Loucy (cell line): ENCODE measurements around the gene SERPINB11.

Experiments
- H2AFZ ChIP-seq: fragments of 200-600 bp; sonication (generic); 2 replicates; pipeline ENCODE4 v1.6.0; 2016; ENCODE audit warnings: antibody characterized with exemption, mild to moderate bottlenecking, low read length, moderate library complexity
- H3F3A ChIP-seq: fragments of 200-600 bp; 2 replicates; pipeline ENCODE4 v1.6.0; 2016; ENCODE audit warnings: antibody characterized with exemption, low read depth, mild to moderate bottlenecking
- H3K27me3 ChIP-seq: fragments of 200-600 bp; sonication (generic); 2 replicates; pipeline ENCODE4 v1.6.1; 2014; ENCODE audit warnings: low read length, mild to moderate bottlenecking; ENCODE audit not compliant: insufficient read depth, poor library complexity, severe bottlenecking
- H3K36me3 ChIP-seq: fragments of 200-600 bp; sonication (generic); 2 replicates; pipeline ENCODE4 v1.6.1; 2016; ENCODE audit warnings: low read length; ENCODE audit not compliant: insufficient read depth
- H3K4me1 ChIP-seq: fragments of 200-600 bp; sonication (generic); 2 replicates; pipeline ENCODE4 v1.5.1; 2014; ENCODE audit warnings: low read length, mild to moderate bottlenecking; ENCODE audit not compliant: insufficient read depth, poor library complexity, severe bottlenecking
- H3K4me2 ChIP-seq: fragments of 200-600 bp; sonication (generic); 2 replicates; pipeline ENCODE4 v1.6.0; 2014; ENCODE audit warnings: antibody characterized with exemption, low read length, low read depth, mild to moderate bottlenecking; ENCODE audit not compliant: poor library complexity, severe bottlenecking
- H3K4me3 ChIP-seq: fragments of 200-600 bp; sonication (generic); 2 replicates; pipeline ENCODE4 v1.5.1; 2014; ENCODE audit warnings: low read length, mild to moderate bottlenecking, mixed read lengths; ENCODE audit not compliant: poor library complexity, severe bottlenecking
- H3K79me2 ChIP-seq: fragments of 200-600 bp; sonication (generic); 2 replicates; pipeline ENCODE4 v1.6.1; 2014; ENCODE audit warnings: low read length; ENCODE audit not compliant: insufficient read depth
- H3K9ac ChIP-seq: fragments of 200-600 bp; sonication (generic); 2 replicates; pipeline ENCODE4 v1.6.0; 2014; ENCODE audit warnings: mild to moderate bottlenecking, low read depth, low read length, moderate library complexity; ENCODE audit not compliant: poor library complexity, severe bottlenecking
- H3K9me2 ChIP-seq: fragments of 200-600 bp; sonication (generic); replicated peaks from 2 replicates; pipeline ENCODE4 v1.6.1; 2016; ENCODE audit warnings: low read depth, low read length, mixed read lengths
- H3K9me3 ChIP-seq: fragments of 200-600 bp; sonication (generic); 2 replicates; pipeline ENCODE4 v1.6.1; 2014; ENCODE audit warnings: mild to moderate bottlenecking, antibody characterized with exemption, low read length, low read depth; ENCODE audit not compliant: insufficient read depth
- H4K20me1 ChIP-seq: fragments of 200-600 bp; sonication (generic); 2 replicates; pipeline ENCODE4 v1.6.0; 2014; ENCODE audit warnings: antibody characterized with exemption, low read length, mild to moderate bottlenecking; ENCODE audit not compliant: insufficient read depth, poor library complexity, severe bottlenecking
- CTCF ChIP-seq: fragments of 200-600 bp; sonication (generic); conservative IDR thresholded peaks from 2 replicates; pipeline ENCODE4 v1.5.1; 2014; ENCODE audit warnings: mild to moderate bottlenecking, antibody characterized with exemption, low read length
- EZH2phosphoT487 ChIP-seq: fragments of 200-600 bp; IDR thresholded peaks from 2 replicates; pipeline ENCODE4 v1.6.1; 2018; ENCODE audit warnings: antibody characterized with exemption, mild to moderate bottlenecking, moderate library complexity, borderline replicate concordance

Gene SERPINB11

GRCh38 chr18:63676526-63677323 lies 26.0 kb upstream of the SERPINB11 start:
- H3K4me2 ChIP-seq = no peak overlapping the region
- no peaks in the 10 kb centered on the region for H3F3A ChIP-seq
- H3K9me3 ChIP-seq = no peaks in the 10 kb centered on the region
- TF ChIP-seq CTCF (peak; percentile 60), EZH2phosphoT487 (no peak)
- H3K36me3 ChIP-seq = no peaks in the 10 kb centered on the region
- H2AFZ ChIP-seq = no peak overlapping the region
- H3K4me3 ChIP-seq = no peak overlapping the region
- no peaks in the 10 kb centered on the region for H3K4me1 ChIP-seq
- H3K9ac ChIP-seq = no peak overlapping the region
- no peaks in the 10 kb centered on the region for H3K27me3 ChIP-seq
- no peaks in the 10 kb centered on the region for H3K79me2 ChIP-seq
- no peaks in the 10 kb centered on the region for H3K9me2 ChIP-seq
- H4K20me1 ChIP-seq = no peaks in the 10 kb centered on the region

- Histone ChIP-seq H4K20me1 (no peaks in the 10 kb centered on the region), H3K36me3 (no peaks in the 10 kb centered on the region), H3K4me3 (no peak overlapping the region), H3K9me2 (no peaks in the 10 kb centered on the region), H3K9ac (no peak overlapping the region), H3K9me3 (no peaks in the 10 kb centered on the region), H3K79me2 (no peaks in the 10 kb centered on the region), H3K27me3 (no peaks in the 10 kb centered on the region), H2AFZ (no peak overlapping the region), H3K4me2 (no peak overlapping the region), H3K4me1 (no peaks in the 10 kb centered on the region), H3F3A (no peaks in the 10 kb centered on the region)
- no peak for TF ChIP-seq EZH2phosphoT487
These were observed 25.1 kb upstream of the SERPINB11 start for GRCh38 chr18:63677500-63678225.

GRCh38 chr18:63679820-63680606 lies 22.7 kb upstream of the SERPINB11 start:
- TF ChIP-seq CTCF (no peak), EZH2phosphoT487 (no peak)
- no peaks in the 10 kb centered on the region for H3K79me2 ChIP-seq
- H3K4me2 ChIP-seq = no peak overlapping the region
- H3K9me3 ChIP-seq = no peaks in the 10 kb centered on the region
- H2AFZ ChIP-seq = no peak overlapping the region
- H3K27me3 ChIP-seq = no peaks in the 10 kb centered on the region
- H3K9me2 ChIP-seq = no peaks in the 10 kb centered on the region
- H3K9ac ChIP-seq = no peak overlapping the region
- no peak overlapping the region for H3K4me3 ChIP-seq
- H3K36me3 ChIP-seq = no peaks in the 10 kb centered on the region
- no peaks in the 10 kb centered on the region for H4K20me1 ChIP-seq
- H3K4me1 ChIP-seq = no peaks in the 10 kb centered on the region
- H3F3A ChIP-seq = no peaks in the 10 kb centered on the region
